Inferior parietal cortex (tissue), 1 donor: ENCODE measurements around the gene MYT1.
A peak's percentile ranks its signal among the peaks of the same experiment; 100 is the strongest.

ENCODE experiments used
- DNase-seq: peaks from one replicate; pipeline ENCODE4 v3.0.0-alpha.2; 2016; ENCODE audit errors: extremely low spot score

The MYT1 gene

GRCh38 chr20:64212755-64213154 lies 48.5 kb downstream of the MYT1 start:
- DNase-seq: no peak

- DNase-seq: no peak
These were observed 49.9 kb downstream of the MYT1 start for GRCh38 chr20:64214113-64214512.

GRCh38 chr20:64214952-64215351 lies 50.7 kb downstream of the MYT1 start:
- DNase-seq: no peak

GRCh38 chr20:64216036-64216435 lies 51.8 kb downstream of the MYT1 start:
- no peak for DNase-seq

GRCh38 chr20:64216910-64217309 lies 52.7 kb downstream of the MYT1 start:
- no peak for DNase-seq

- no peak for DNase-seq
These were observed 53.4 kb downstream of the MYT1 start for GRCh38 chr20:64217539-64218221.

- DNase-seq: no peak
These were observed 55.0 kb downstream of the MYT1 start for GRCh38 chr20:64219202-64219601.

- DNase-seq: no peak
These were observed 55.5 kb downstream of the MYT1 start for GRCh38 chr20:64219730-64220129.

- DNase-seq: no peak
These were observed 56.2 kb downstream of the MYT1 start for GRCh38 chr20:64220420-64220819.

GRCh38 chr20:64220891-64221527 lies 56.8 kb downstream of the MYT1 start:
- DNase-seq: peak; percentile 17

- no peak for DNase-seq
These were observed 58.1 kb downstream of the MYT1 start for GRCh38 chr20:64222291-64222735.

- DNase-seq: no peak
These were observed 58.7 kb downstream of the MYT1 start for GRCh38 chr20:64222851-64223525.

GRCh38 chr20:64223526-64224067 lies 59.3 kb downstream of the MYT1 start:
- DNase-seq: no peak

GRCh38 chr20:64224351-64225170 lies 60.3 kb downstream of the MYT1 start:
- peak; percentile 14 for DNase-seq

GRCh38 chr20:64225171-64225595 lies 60.9 kb downstream of the MYT1 start:
- DNase-seq: no peak

GRCh38 chr20:64225828-64226598 lies 61.8 kb downstream of the MYT1 start:
- DNase-seq: no peak

- DNase-seq: no peak
These were observed 62.7 kb downstream of the MYT1 start for GRCh38 chr20:64226686-64227580.

GRCh38 chr20:64228086-64228653 lies 63.9 kb downstream of the MYT1 start:
- DNase-seq: no peak

- DNase-seq: no peak
These were observed 64.7 kb downstream of the MYT1 start for GRCh38 chr20:64228751-64229506.
